Sigmoid colon (tissue), 4 donors: ENCODE measurements around the gene HNRNPLL.

ENCODE experiments used
- CTCF ChIP-seq, 4 experiments: fragments of 450-650 bp in 3 of 4; fragments of 200-600 bp in 1 of 4; IDR thresholded peaks; one replicate each; pipeline ENCODE4 v1.5.1; 2016 to 2019; ENCODE audit warnings: antibody characterized with exemption in 4 of 4, mild to moderate bottlenecking in 3 of 4, moderate library complexity in 2 of 4
- POLR2A ChIP-seq, 2 donors: fragments of 450-650 bp; IDR thresholded peaks; one replicate each; pipeline ENCODE4 v1.6.1; 2016; ENCODE audit warnings: antibody characterized with exemption in 2 of 2, mild to moderate bottlenecking in 2 of 2, moderate library complexity in 2 of 2
- POLR2AphosphoS5 ChIP-seq, 4 donors: sonication (generic); formaldehyde crosslinking; IDR thresholded peaks; one replicate each; pipeline ENCODE4 v1.6.1; 2017; ENCODE audit warnings: antibody characterized with exemption in 4 of 4

- TF ChIP-seq POLR2A (IDR thresholded peaks at IDR 0.05) (no peak), CTCF (IDR thresholded peaks at IDR 0.05) (no peak), POLR2AphosphoS5 (IDR thresholded peaks at IDR 0.05) (no peak)
Measured at GRCh38 chr2:38617301-38617700, 14.6 kb upstream of the HNRNPLL start.
